Measurements from ENCODE around the gene FBP1.

Gene FBP1

GRCh38 chr9:94639061-94639998, at the start of gene FBP1:
Gene FBP1, minus strand, starts transcription at chr9:94639518. Its CDS starts 208 bp downstream, at chr9:94639310.
- peak; percentile 50 for DNase-seq

GRCh38 chr9:94687451-94687850, 48.1 kb upstream of the FBP1 start:
- DNase-seq = no peak

GRCh38 chr9:94685359-94685758, 46.0 kb upstream of the FBP1 start:
- DNase-seq = no peak

GRCh38 chr9:94681508-94681907, 42.2 kb upstream of the FBP1 start:
- peak; percentile 75 for DNase-seq

GRCh38 chr9:94680621-94681020, 41.3 kb upstream of the FBP1 start:
- DNase-seq = no peak

GRCh38 chr9:94680020-94680419, 40.7 kb upstream of the FBP1 start:
- DNase-seq = no peak

- no peak for DNase-seq
Measured at GRCh38 chr9:94679587-94679986, 40.3 kb upstream of the FBP1 start.

- no peak for DNase-seq
Measured at GRCh38 chr9:94677929-94678328, 38.6 kb upstream of the FBP1 start.

GRCh38 chr9:94676446-94677131, 37.3 kb upstream of the FBP1 start:
- no peak for DNase-seq

- DNase-seq = no peak
Measured at GRCh38 chr9:94675008-94675881, 35.9 kb upstream of the FBP1 start.

GRCh38 chr9:94672811-94673487, 33.6 kb upstream of the FBP1 start:
- DNase-seq = no peak

- peak; percentile 74 for DNase-seq
Measured at GRCh38 chr9:94668928-94669729, 29.8 kb upstream of the FBP1 start.

GRCh38 chr9:94668418-94668927, 29.2 kb upstream of the FBP1 start:
- no peak for DNase-seq

- DNase-seq = no peak
Measured at GRCh38 chr9:94666364-94667099, 27.2 kb upstream of the FBP1 start.

- no peak for DNase-seq
Measured at GRCh38 chr9:94665613-94666012, 26.3 kb upstream of the FBP1 start.

GRCh38 chr9:94664801-94665200, 25.5 kb upstream of the FBP1 start:
- DNase-seq = no peak

- no peak for DNase-seq
Measured at GRCh38 chr9:94663640-94664039, 24.3 kb upstream of the FBP1 start.

GRCh38 chr9:94663140-94663539, 23.8 kb upstream of the FBP1 start:
- DNase-seq = no peak

GRCh38 chr9:94657021-94657725, 17.9 kb upstream of the FBP1 start:
- DNase-seq = no peak

GRCh38 chr9:94656200-94656599, 16.9 kb upstream of the FBP1 start:
- DNase-seq = peak; percentile 58

All from activated CD4-positive, alpha-beta T cell treated with anti-CD3 and anti-CD28 coated beads, Interleukin-10, Interleukin-2, amounts not matched to agents 100 ng/mL and 50 ng/mL, durations not matched to agents 16 hours and 8 hours (primary cell).